Smooth muscle cell (in vitro differentiated cells): ENCODE results near the gene USP13. TPM values are rescaled to one million over a fixed set of nuclear protein-coding genes. Genes with fewer than 3 reads are reported as not detected.

ENCODE experiments used
- DNase-seq: peaks from one replicate; lab custom pipeline; 2025; ENCODE audit not compliant: unreplicated experiment; lab: John Stamatoyannopoulos, UW
- H2AFZ ChIP-seq: fragments of 200-600 bp; sonication (generic); 2 replicates; pipeline ENCODE4 v1.6.0; 2016; ENCODE audit warnings: antibody characterized with exemption, low read depth, mild to moderate bottlenecking
- H3F3A ChIP-seq: fragments of 200-600 bp; sonication (generic); 2 replicates; pipeline ENCODE4 v1.6.0; 2017; ENCODE audit warnings: antibody characterized with exemption, low read depth
- H3K27ac ChIP-seq: fragments of 200-600 bp; sonication (generic); 2 replicates; pipeline ENCODE4 v1.5.1; 2016; ENCODE audit warnings: low read depth, mild to moderate bottlenecking
- H3K27me3 ChIP-seq: fragments of 200-600 bp; sonication (generic); 2 replicates; pipeline ENCODE4 v1.6.1; 2016; ENCODE audit warnings: low read depth, mild to moderate bottlenecking
- H3K36me3 ChIP-seq: fragments of 200-600 bp; sonication (generic); 2 replicates; pipeline ENCODE4 v1.5.1; 2016; ENCODE audit warnings: low read depth
- H3K4me1 ChIP-seq: fragments of 200-600 bp; sonication (generic); 2 replicates; pipeline ENCODE4 v1.5.1; 2016; ENCODE audit warnings: low read depth
- H3K4me2 ChIP-seq: fragments of 200-600 bp; sonication (generic); 2 replicates; pipeline ENCODE4 v1.6.0; 2016; ENCODE audit warnings: mild to moderate bottlenecking
- H3K4me3 ChIP-seq: fragments of 200-600 bp; sonication (generic); 2 replicates; pipeline ENCODE4 v1.5.1; 2016; ENCODE audit warnings: mild to moderate bottlenecking
- H3K79me2 ChIP-seq: fragments of 200-600 bp; sonication (generic); 2 replicates; pipeline ENCODE4 v1.6.0; 2016; ENCODE audit warnings: low read depth, mild to moderate bottlenecking
- H3K9ac ChIP-seq: fragments of 200-600 bp; sonication (generic); 2 replicates; pipeline ENCODE4 v1.6.0; 2016; ENCODE audit warnings: low read depth
- H3K9me3 ChIP-seq: fragments of 200-600 bp; sonication (generic); replicated peaks from 2 replicates; pipeline ENCODE4 v1.5.1; 2016; ENCODE audit warnings: low read depth
- H4K20me1 ChIP-seq: fragments of 200-600 bp; sonication (generic); 2 replicates; pipeline ENCODE4 v1.6.0; 2016; ENCODE audit warnings: low read depth
- CTCF ChIP-seq: fragments of 200-600 bp; sonication (generic); IDR thresholded peaks from 2 replicates; pipeline ENCODE4 v1.5.1; 2017; ENCODE audit warnings: borderline replicate concordance, mild to moderate bottlenecking, antibody characterized with exemption; ENCODE audit not compliant: insufficient read depth, poor library complexity, severe bottlenecking
- WGBS: methylation state at CpG from one replicate; pipeline ENCODE4 v1.1.7; 2016; ENCODE audit warnings: low lambda C conversion rate; 5-methylcytosine and 5-hydroxymethylcytosine counted together
- polyA plus RNA-seq: library from polyadenylated mRNA; unstranded; fragments of >200 nt; fragmentation: Nextera tagmentation; extraction: Ambion mirVana; gene quantifications from 2 replicates; pipeline ENCODE4 v1.2.1, GENCODE V29; 2016
- total RNA-seq: library from RNA; depleted of rRNA; stranded (reverse); fragments of >200 nt; gene quantifications from 2 replicates; pipeline ENCODE4 v1.2.3, GENCODE V29; 2014

Gene USP13
- total and polyA plus RNA-seq, 2 experiments from 2014 or later, result 2.0 to 3.2 TPM

DNA sequence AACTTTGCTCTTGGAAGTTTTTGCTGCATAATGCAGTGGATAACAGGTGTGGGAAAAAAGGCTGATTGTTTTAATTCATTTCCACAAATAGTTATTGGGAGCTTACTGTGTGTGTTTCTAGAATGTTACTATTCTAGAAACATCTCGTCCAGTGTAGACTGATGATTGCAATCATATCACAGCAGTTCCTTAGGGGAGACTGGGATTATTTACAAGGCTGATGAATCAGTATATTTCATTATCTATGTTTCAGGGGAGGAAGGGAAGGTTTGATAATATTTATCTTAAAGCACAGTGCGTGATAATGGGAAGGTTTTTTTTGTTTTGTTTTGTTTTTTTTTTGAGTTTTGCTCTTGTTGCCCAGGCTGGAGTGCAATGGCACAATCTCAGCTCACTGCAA lies 2.4 kb downstream of the USP13 start:
- WGBS, result 96% methylated on average over 2 of the region's 2 CpGs
- H3K27me3 ChIP-seq, result no peaks in the 10 kb centered on the region
- no peak overlapping the region for H3K4me3 ChIP-seq
- peaks cover 8% of the 10 kb centered on the region for H3F3A ChIP-seq
- TF ChIP-seq CTCF, result no peak
- H3K9ac ChIP-seq, result no peak overlapping the region
- H3K9me3 ChIP-seq, result no peaks in the 10 kb centered on the region
- no peak for DNase-seq
- H3K27ac ChIP-seq, result no peak overlapping the region
- H3K4me1 ChIP-seq, result peaks cover 6% of the 10 kb centered on the region
- peaks cover 24% of the 10 kb centered on the region for H3K79me2 ChIP-seq
- no peak overlapping the region for H3K4me2 ChIP-seq
- no peaks in the 10 kb centered on the region for H4K20me1 ChIP-seq
- H2AFZ ChIP-seq, result no peak overlapping the region
- no peaks in the 10 kb centered on the region for H3K36me3 ChIP-seq

- Histone ChIP-seq H3F3A (peaks cover 4% of the 10 kb centered on the region), H3K27me3 (no peaks in the 10 kb centered on the region), H3K9me3 (no peaks in the 10 kb centered on the region), H2AFZ (no peak overlapping the region), H3K4me3 (no peak overlapping the region), H3K4me1 (peaks cover 11% of the 10 kb centered on the region), H4K20me1 (peaks cover 13% of the 10 kb centered on the region), H3K36me3 (no peaks in the 10 kb centered on the region), H3K9ac (no peak overlapping the region), H3K4me2 (no peak overlapping the region), H3K79me2 (peaks cover 27% of the 10 kb centered on the region), H3K27ac (no peak overlapping the region)
- no peak for TF ChIP-seq CTCF
- DNase-seq, result no peak
- WGBS, result 90% methylated on average over 2 of the region's 2 CpGs
These were observed 5.8 kb downstream of the USP13 start for GRCh38 chr3:179658606-179659005.

GRCh38 chr3:179660872-179661271 lies 8.0 kb downstream of the USP13 start:
- H3K9ac ChIP-seq, result no peak overlapping the region
- no peak overlapping the region for H3K27ac ChIP-seq
- no peak for DNase-seq
- H4K20me1 ChIP-seq, result peaks cover 13% of the 10 kb centered on the region
- TF ChIP-seq CTCF, result no peak
- H3K27me3 ChIP-seq, result no peaks in the 10 kb centered on the region
- H3K4me2 ChIP-seq, result no peak overlapping the region
- H3K9me3 ChIP-seq, result no peaks in the 10 kb centered on the region
- H3K79me2 ChIP-seq, result peaks cover 23% of the 10 kb centered on the region
- no peak overlapping the region for H3K4me3 ChIP-seq
- H3K4me1 ChIP-seq, result peaks cover 5% of the 10 kb centered on the region
- H3K36me3 ChIP-seq, result no peaks in the 10 kb centered on the region
- H2AFZ ChIP-seq, result no peak overlapping the region
- no peaks in the 10 kb centered on the region for H3F3A ChIP-seq
- WGBS, result 89% methylated on average over 3 of the region's 3 CpGs

GRCh38 chr3:179661777-179662176 lies 8.9 kb downstream of the USP13 start:
- Histone ChIP-seq H3K4me2 (no peak overlapping the region), H3K27ac (no peak overlapping the region), H3K27me3 (no peaks in the 10 kb centered on the region), H3K9me3 (no peaks in the 10 kb centered on the region), H3K79me2 (peaks cover 14% of the 10 kb centered on the region), H2AFZ (no peak overlapping the region), H4K20me1 (peaks cover 13% of the 10 kb centered on the region), H3K4me3 (no peak overlapping the region), H3K36me3 (no peaks in the 10 kb centered on the region), H3K4me1 (peaks cover 5% of the 10 kb centered on the region), H3K9ac (no peak overlapping the region), H3F3A (no peaks in the 10 kb centered on the region)
- no peak for DNase-seq
- no peak for TF ChIP-seq CTCF
- 94% methylated on average over 4 of the region's 4 CpGs for WGBS
